Measurements from ENCODE around the gene MEGF6.

DNA sequence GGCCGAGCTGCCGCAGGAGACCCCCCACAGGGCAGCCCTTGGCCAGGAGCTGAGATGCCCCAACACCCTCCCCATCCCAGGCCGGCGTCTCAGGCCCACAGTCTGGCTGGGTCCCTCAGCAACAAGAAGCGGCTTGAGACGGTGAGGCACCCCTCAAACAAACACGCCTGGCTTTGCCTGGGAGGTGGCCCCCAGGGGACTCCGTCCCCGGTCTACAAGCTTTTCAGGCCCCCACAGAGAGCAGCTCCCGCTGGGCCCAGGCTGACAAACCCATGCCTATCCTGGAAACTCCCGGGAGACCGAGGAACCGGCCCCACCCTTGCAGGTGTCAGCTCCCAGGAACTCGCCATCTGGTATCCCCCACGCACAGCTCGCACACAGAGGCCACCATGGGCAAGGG is 89.9 kb downstream of the MEGF6 start:
- TF ChIP-seq, protein P1, sequence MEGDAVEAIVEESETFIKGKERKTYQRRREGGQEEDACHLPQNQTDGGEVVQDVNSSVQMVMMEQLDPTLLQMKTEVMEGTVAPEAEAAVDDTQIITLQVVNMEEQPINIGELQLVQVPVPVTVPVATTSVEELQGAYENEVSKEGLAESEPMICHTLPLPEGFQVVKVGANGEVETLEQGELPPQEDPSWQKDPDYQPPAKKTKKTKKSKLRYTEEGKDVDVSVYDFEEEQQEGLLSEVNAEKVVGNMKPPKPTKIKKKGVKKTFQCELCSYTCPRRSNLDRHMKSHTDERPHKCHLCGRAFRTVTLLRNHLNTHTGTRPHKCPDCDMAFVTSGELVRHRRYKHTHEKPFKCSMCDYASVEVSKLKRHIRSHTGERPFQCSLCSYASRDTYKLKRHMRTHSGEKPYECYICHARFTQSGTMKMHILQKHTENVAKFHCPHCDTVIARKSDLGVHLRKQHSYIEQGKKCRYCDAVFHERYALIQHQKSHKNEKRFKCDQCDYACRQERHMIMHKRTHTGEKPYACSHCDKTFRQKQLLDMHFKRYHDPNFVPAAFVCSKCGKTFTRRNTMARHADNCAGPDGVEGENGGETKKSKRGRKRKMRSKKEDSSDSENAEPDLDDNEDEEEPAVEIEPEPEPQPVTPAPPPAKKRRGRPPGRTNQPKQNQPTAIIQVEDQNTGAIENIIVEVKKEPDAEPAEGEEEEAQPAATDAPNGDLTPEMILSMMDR (IDR thresholded peaks at IDR 0.05), result no peak
- TF ChIP-seq EZH2 (IDR thresholded peaks at IDR 0.05; ENCODE audit: borderline replicate concordance, insufficient read depth, low read depth, low read length, poor library complexity, severe bottlenecking), result no peak
